Tibial nerve (tissue), 4 donors: ENCODE results near the gene LEP. TPM values are rescaled to one million over a fixed set of nuclear protein-coding genes. Genes with fewer than 3 reads are reported as not detected.

Experiments used
- DNase-seq, 2 donors: peaks; one replicate each; pipeline ENCODE4 v3.0.0-alpha.2; 2019; ENCODE audit warnings: low spot score in 2 of 2
- H3K27ac ChIP-seq, 4 donors: fragments of 200-600 bp; sonication (generic) in 3 of 4; one replicate each; pipeline ENCODE4 v1.5.1; 2017 to 2019; ENCODE audit warnings: mild to moderate bottlenecking in 1 of 4
- H3K27me3 ChIP-seq, 2 donors: fragments of 200-600 bp; sonication (generic) in 1 of 2; one replicate each; pipeline versions ENCODE4 v1.5.1 to v1.6.0; 2017 to 2019
- H3K36me3 ChIP-seq, 3 donors: fragments of 200-600 bp; sonication (generic); one replicate each; pipeline ENCODE4 v1.5.1; 2018 to 2019
- H3K4me1 ChIP-seq, 4 donors: fragments of 200-600 bp; sonication (generic) in 3 of 4; one replicate each; pipeline ENCODE4 v1.5.1; 2017 to 2019
- H3K4me3 ChIP-seq, 4 donors: fragments of 200-600 bp; sonication (generic) in 3 of 4; one replicate each; pipeline ENCODE4 v1.5.1; 2017 to 2019; ENCODE audit warnings: mild to moderate bottlenecking in 1 of 4, moderate library complexity in 1 of 4
- H3K9me3 ChIP-seq, 4 donors: fragments of 200-600 bp; sonication (generic) in 3 of 4; one replicate each; pipeline ENCODE4 v1.5.1; 2017 to 2019
- EP300 ChIP-seq, 2 donors: sonication (generic); formaldehyde crosslinking; IDR thresholded peaks; one replicate each; pipeline ENCODE4 v1.6.1; 2017; ENCODE audit warnings: antibody characterized with exemption in 2 of 2, mild to moderate bottlenecking in 1 of 2
- POLR2A ChIP-seq, 2 donors: fragments of 450-650 bp; IDR thresholded peaks; one replicate each; pipeline ENCODE4 v1.6.1; 2017; ENCODE audit warnings: antibody characterized with exemption in 2 of 2, mild to moderate bottlenecking in 2 of 2, moderate library complexity in 2 of 2
- WGBS, 2 donors: methylation state at CpG; one replicate each; pipeline ENCODE4 v1.1.5; 2018; 5-methylcytosine and 5-hydroxymethylcytosine counted together
- total RNA-seq, 4 donors: library from RNA; depleted of rRNA; stranded (reverse); fragments of >200 nt; gene quantifications; one replicate each; pipeline ENCODE4 v1.1.0, GENCODE V29; 2016
- TF ChIP-seq, protein P1 (sequence below), 5 experiments: fragments of 200-600 bp in 3 of 5; fragments of 450-650 bp in 2 of 5; sonication (generic) in 3 of 5; IDR thresholded peaks; one replicate each; pipeline ENCODE4 v1.5.1; 2016 to 2019; ENCODE audit warnings: antibody characterized with exemption in 5 of 5, mild to moderate bottlenecking in 3 of 5, moderate library complexity in 2 of 5

Gene LEP
- total RNA-seq, 4 donors from 2014 or later: 15.9 to 70.7 (median 40.5) TPM

- Histone ChIP-seq H3K4me3 (no peak overlapping the region), H3K27ac (no peak overlapping the region), H3K9me3 (peaks cover 0 to 10% (median under 1%) of the 10 kb centered on the region in 4 donors), H3K27me3 (peaks cover 0 to 48% of the 10 kb centered on the region in 2 donors), H3K36me3 (no peaks in the 10 kb centered on the region), H3K4me1 (peaks cover 0 to 11% (median 8%) of the 10 kb centered on the region in 4 donors)
- DNase-seq: no peak
- 83 to 84% methylated on average over 6 of the region's 6 CpGs for WGBS, 2 donors
- TF ChIP-seq EP300 (IDR thresholded peaks at IDR 0.05): no peak
- TF ChIP-seq, protein P1, sequence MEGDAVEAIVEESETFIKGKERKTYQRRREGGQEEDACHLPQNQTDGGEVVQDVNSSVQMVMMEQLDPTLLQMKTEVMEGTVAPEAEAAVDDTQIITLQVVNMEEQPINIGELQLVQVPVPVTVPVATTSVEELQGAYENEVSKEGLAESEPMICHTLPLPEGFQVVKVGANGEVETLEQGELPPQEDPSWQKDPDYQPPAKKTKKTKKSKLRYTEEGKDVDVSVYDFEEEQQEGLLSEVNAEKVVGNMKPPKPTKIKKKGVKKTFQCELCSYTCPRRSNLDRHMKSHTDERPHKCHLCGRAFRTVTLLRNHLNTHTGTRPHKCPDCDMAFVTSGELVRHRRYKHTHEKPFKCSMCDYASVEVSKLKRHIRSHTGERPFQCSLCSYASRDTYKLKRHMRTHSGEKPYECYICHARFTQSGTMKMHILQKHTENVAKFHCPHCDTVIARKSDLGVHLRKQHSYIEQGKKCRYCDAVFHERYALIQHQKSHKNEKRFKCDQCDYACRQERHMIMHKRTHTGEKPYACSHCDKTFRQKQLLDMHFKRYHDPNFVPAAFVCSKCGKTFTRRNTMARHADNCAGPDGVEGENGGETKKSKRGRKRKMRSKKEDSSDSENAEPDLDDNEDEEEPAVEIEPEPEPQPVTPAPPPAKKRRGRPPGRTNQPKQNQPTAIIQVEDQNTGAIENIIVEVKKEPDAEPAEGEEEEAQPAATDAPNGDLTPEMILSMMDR (IDR thresholded peaks at IDR 0.05): no peak
- TF ChIP-seq POLR2A (IDR thresholded peaks at IDR 0.05): no peak
These were observed 40.7 kb upstream of the LEP start for GRCh38 chr7:128200376-128200775.

- DNase-seq: no peak
- no peaks in the 10 kb centered on the region for H3K36me3 ChIP-seq
- no peak overlapping the region for H3K27ac ChIP-seq
- H3K4me1 ChIP-seq: peaks cover 0 to 11% (median 8%) of the 10 kb centered on the region in 4 donors
- peaks cover 0 to 48% of the 10 kb centered on the region in 2 donors for H3K27me3 ChIP-seq
- peaks cover 0 to 2% (median 0%) of the 10 kb centered on the region in 4 donors for H3K9me3 ChIP-seq
- WGBS, 2 donors: 2 to 4% methylated on average over 20 to 34 of the region's 37 CpGs
- no peak for TF ChIP-seq POLR2A (IDR thresholded peaks at IDR 0.05)
- TF ChIP-seq, protein P1 (IDR thresholded peaks at IDR 0.05): no peak
- H3K4me3 ChIP-seq: peak overlapping the region in 2 of 4 donors; percentile 16 to 20
These were observed 39.9 kb upstream of the LEP start for GRCh38 chr7:128201067-128201689.

DNA sequence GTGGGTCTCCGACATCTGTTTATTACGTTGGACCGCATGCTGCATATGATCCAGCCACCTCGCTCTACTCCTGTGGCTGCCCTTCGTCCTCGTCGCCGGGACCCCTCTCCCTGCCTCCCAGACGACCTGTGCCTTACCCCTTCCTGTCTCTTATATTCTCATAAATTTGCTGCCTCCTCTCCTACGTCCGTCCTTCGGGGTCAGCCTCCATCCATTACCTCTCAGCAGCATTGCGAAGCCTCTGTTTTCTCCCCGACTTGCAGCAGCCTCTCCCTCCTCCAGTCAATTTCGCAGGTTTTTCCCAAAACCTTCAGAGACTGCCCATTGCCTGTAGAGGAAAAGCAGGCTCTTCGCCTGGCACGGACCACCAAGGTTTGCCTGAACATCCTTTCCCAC lies 39.4 kb upstream of the LEP start:
- peaks cover 0 to 11% (median 8%) of the 10 kb centered on the region in 4 donors for H3K4me1 ChIP-seq
- no peaks in the 10 kb centered on the region for H3K36me3 ChIP-seq
- TF ChIP-seq POLR2A (IDR thresholded peaks at IDR 0.05) (no peak), EP300 (IDR thresholded peaks at IDR 0.05) (no peak)
- TF ChIP-seq, protein P1 (IDR thresholded peaks at IDR 0.05): no peak
- no peak overlapping the region for H3K27ac ChIP-seq
- DNase-seq: no peak
- peak overlapping the region in 2 of 4 donors; percentile 16 to 20 for H3K4me3 ChIP-seq
- H3K9me3 ChIP-seq: no peaks in the 10 kb centered on the region
- 8 to 22% methylated on average over 17 of the region's 17 CpGs for WGBS, 2 donors
- H3K27me3 ChIP-seq: peaks cover 0 to 48% of the 10 kb centered on the region in 2 donors

GRCh38 chr7:128202287-128202957 lies 38.7 kb upstream of the LEP start:
- H3K27ac ChIP-seq: no peak overlapping the region
- no peaks in the 10 kb centered on the region for H3K9me3 ChIP-seq
- H3K4me3 ChIP-seq: no peak overlapping the region
- H3K4me1 ChIP-seq: peaks cover 0 to 11% (median 8%) of the 10 kb centered on the region in 4 donors
- no peaks in the 10 kb centered on the region for H3K36me3 ChIP-seq
- 60 to 78% methylated on average over 10 of the region's 10 CpGs for whole genome bisulfite sequencing, 2 donors
- peaks cover 0 to 48% of the 10 kb centered on the region in 2 donors for H3K27me3 ChIP-seq
- TF ChIP-seq POLR2A (IDR thresholded peaks at IDR 0.05) (no peak), EP300 (IDR thresholded peaks at IDR 0.05) (no peak)
- TF ChIP-seq, protein P1 (IDR thresholded peaks at IDR 0.05): no peak
- no peak for DNase-seq

DNA sequence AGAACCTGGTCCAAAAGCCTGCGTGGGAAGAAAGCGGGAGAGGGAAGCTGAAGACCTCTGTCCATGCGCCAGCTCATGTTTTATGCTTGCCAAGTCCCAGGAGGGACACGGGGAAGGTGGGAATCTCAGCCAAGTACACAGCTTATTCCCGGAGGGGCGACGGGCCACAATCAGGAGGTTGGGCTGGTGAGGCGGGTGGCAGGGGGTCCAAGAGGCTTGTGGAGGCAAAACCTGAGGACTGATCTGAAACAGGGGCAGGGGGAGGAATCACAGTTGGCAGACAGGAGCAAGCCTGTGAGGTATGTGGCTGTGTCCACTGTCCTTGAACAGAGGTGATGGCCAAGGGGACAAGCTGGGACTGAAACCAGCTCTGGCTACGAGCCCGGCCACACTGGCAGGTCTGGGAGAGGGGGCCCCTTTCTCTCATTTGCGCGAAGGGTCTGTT lies 38.0 kb upstream of the LEP start:
- no peak for TF ChIP-seq POLR2A (IDR thresholded peaks at IDR 0.05)
- TF ChIP-seq, protein P1 (IDR thresholded peaks at IDR 0.05): no peak
- TF ChIP-seq EP300 (IDR thresholded peaks at IDR 0.05): no peak
- Histone ChIP-seq H3K27me3 (peaks cover 0 to 48% of the 10 kb centered on the region in 2 donors), H3K9me3 (no peaks in the 10 kb centered on the region), H3K4me1 (peaks cover 0 to 11% (median 8%) of the 10 kb centered on the region in 4 donors), H3K27ac (no peak overlapping the region), H3K36me3 (no peaks in the 10 kb centered on the region), H3K4me3 (no peak overlapping the region)
- WGBS, 2 donors: 55 to 69% methylated on average over 12 of the region's 12 CpGs
- DNase-seq: no peak
